BLaER1 treated with 17β-estradiol and CSF1 and Interleukin-3, amounts not matched to agents 10 nM and 100 nM (cell line): Measurements from ENCODE around the gene C4A.
"Not testable (repeated sequence)": the region's sequence is repeated elsewhere in the genome, so short reads cannot be mapped to it uniquely, and the experiment has no call there.

Source experiments
- H3K27ac ChIP-seq, 11 experiments: shearing (Covaris generic); formaldehyde crosslinking; 2 replicates each; pipeline ENCODE4 v1.8.1; 2022
- H3K27me3 ChIP-seq, 11 experiments: shearing (Covaris generic); formaldehyde crosslinking; 2 replicates each; pipeline ENCODE4 v1.8.1; 2022
- H3K36me3 ChIP-seq, 11 experiments: shearing (Covaris generic); formaldehyde crosslinking; 2 replicates each; pipeline ENCODE4 v1.8.1; 2022
- H3K4me1 ChIP-seq, 10 experiments: shearing (Covaris generic); formaldehyde crosslinking; 2 replicates each; pipeline ENCODE4 v1.8.1; 2022
- H3K4me2 ChIP-seq, 11 experiments: shearing (Covaris generic); formaldehyde crosslinking; 2 replicates each; pipeline ENCODE4 v1.8.1; 2022
- H3K4me3 ChIP-seq, 10 experiments: shearing (Covaris generic); formaldehyde crosslinking; 2 replicates each; pipeline ENCODE4 v1.8.1; 2022
- H3K9ac ChIP-seq, 11 experiments: shearing (Covaris generic); formaldehyde crosslinking; 2 replicates each; pipeline ENCODE4 v1.8.1; 2022
- H3K9me3 ChIP-seq, 11 experiments: shearing (Covaris generic); formaldehyde crosslinking; replicated peaks in 1 of 11; 2 replicates each; pipeline ENCODE4 v1.8.1; 2022
- H4K20me1 ChIP-seq, 11 experiments: shearing (Covaris generic); formaldehyde crosslinking; 2 replicates each; pipeline ENCODE4 v1.8.1; 2022
- Cebpa-rat ChIP-seq, 11 experiments: shearing (Covaris generic); IDR thresholded peaks; 2 replicates each; pipeline ENCODE4 v1.8.1; 2022

C4A gene

GRCh38 chr6:31981744-31982143, at the start of gene C4A:
C4A (plus strand) TSS chr6:31982057; CDS start chr6:31982108, 51 bp downstream.
- not testable (repeated sequence) for H3K9me3 ChIP-seq, H3K27me3 ChIP-seq, H4K20me1 ChIP-seq, H3K4me1 ChIP-seq, H3K27ac ChIP-seq, H3K4me3 ChIP-seq, H3K4me2 ChIP-seq, H3K9ac ChIP-seq
- peaks cover 0 to 21% (median 13%) of the 10 kb centered on the region in 11 experiments; a peak in 16 of 22 replicates for H3K36me3 ChIP-seq

- not testable (repeated sequence) for H3K27me3 ChIP-seq
Measured at GRCh38 chr6:31932137-31932536, 49.7 kb upstream of the C4A start.

GRCh38 chr6:31933537-31933936, 48.3 kb upstream of the C4A start:
- Histone ChIP-seq H3K27me3 (no peaks in the 10 kb centered on the region), H3K4me2 (no peak overlapping the region), H3K36me3 (no peaks in the 10 kb centered on the region), H3K4me3 (no peak overlapping the region), H3K9me3 (no peaks in the 10 kb centered on the region), H3K27ac (no peak overlapping the region), H3K4me1 (peaks cover 0 to 22% (median 10%) of the 10 kb centered on the region in 10 experiments; a peak in 9 of 20 replicates), H4K20me1 (no peaks in the 10 kb centered on the region), H3K9ac (no peak overlapping the region)
- no peak for TF ChIP-seq Cebpa-rat (IDR thresholded peaks at IDR 0.05)

More at GRCh38 chr6:31932137-31932536, 49.7 kb upstream of the C4A start:
- H3K9me3 ChIP-seq, H3K4me3 ChIP-seq, H3K27ac ChIP-seq, H3K4me2 ChIP-seq, H3K9ac ChIP-seq, H3K36me3 ChIP-seq, H4K20me1 ChIP-seq: not testable (repeated sequence)
- H3K4me1 ChIP-seq = peaks cover 0 to 23% (median 10%) of the 10 kb centered on the region in 10 experiments; a peak in 11 of 20 replicates

- TF ChIP-seq Cebpa-rat (IDR thresholded peaks at IDR 0.05) = no peak
- peak overlapping the region in 5 of 11 experiments; percentile 13 to 32 (median 20); a peak in 2 of 22 replicates for H3K4me2 ChIP-seq
- H3K36me3 ChIP-seq = no peaks in the 10 kb centered on the region
- H3K9ac ChIP-seq = no peak overlapping the region
- no peak overlapping the region for H3K4me3 ChIP-seq
- no peaks in the 10 kb centered on the region for H3K9me3 ChIP-seq
- no peaks in the 10 kb centered on the region for H3K27me3 ChIP-seq
- no peaks in the 10 kb centered on the region for H4K20me1 ChIP-seq
- no peak overlapping the region for H3K27ac ChIP-seq
- peaks cover 7 to 22% (median 10%) of the 10 kb centered on the region in 10 experiments; a peak in 17 of 20 replicates for H3K4me1 ChIP-seq
Measured at GRCh38 chr6:31935021-31935420, 46.8 kb upstream of the C4A start.

GRCh38 chr6:31935823-31936222, 46.0 kb upstream of the C4A start:
- H4K20me1 ChIP-seq = no peaks in the 10 kb centered on the region
- TF ChIP-seq Cebpa-rat (IDR thresholded peaks at IDR 0.05) = no peak
- no peak overlapping the region for H3K9ac ChIP-seq
- no peaks in the 10 kb centered on the region for H3K9me3 ChIP-seq
- no peak overlapping the region for H3K27ac ChIP-seq
- no peak overlapping the region for H3K4me3 ChIP-seq
- H3K27me3 ChIP-seq = no peaks in the 10 kb centered on the region
- H3K4me1 ChIP-seq = peaks cover 7 to 26% (median 17%) of the 10 kb centered on the region in 10 experiments; a peak in 17 of 20 replicates
- no peaks in the 10 kb centered on the region for H3K36me3 ChIP-seq
- H3K4me2 ChIP-seq = peak overlapping the region in 1 of 11 experiments; percentile 32; a peak in 2 of 22 replicates

GRCh38 chr6:31940256-31940664, 41.6 kb upstream of the C4A start:
- peak overlapping the region in 3 of 11 experiments; percentile 1 to 29 (median 2); a peak in 5 of 22 replicates for H3K9ac ChIP-seq
- H3K27me3 ChIP-seq = no peaks in the 10 kb centered on the region
- no peak for TF ChIP-seq Cebpa-rat (IDR thresholded peaks at IDR 0.05)
- no peak overlapping the region; a peak in 1 of 22 replicates for H3K27ac ChIP-seq
- peaks cover 4 to 32% (median 22%) of the 10 kb centered on the region in 10 experiments for H3K4me1 ChIP-seq
- H4K20me1 ChIP-seq = no peaks in the 10 kb centered on the region
- no peaks in the 10 kb centered on the region for H3K36me3 ChIP-seq
- peak overlapping the region in 8 of 11 experiments; percentile 31 to 76 (median 61); a peak in 16 of 22 replicates for H3K4me2 ChIP-seq
- H3K9me3 ChIP-seq = no peaks in the 10 kb centered on the region
- H3K4me3 ChIP-seq = no peak overlapping the region

- no peak overlapping the region for H3K27ac ChIP-seq
- TF ChIP-seq Cebpa-rat (IDR thresholded peaks at IDR 0.05) = no peak
Measured at GRCh38 chr6:31943742-31944141, 38.1 kb upstream of the C4A start.

GRCh38 chr6:31945154-31945506, 36.7 kb upstream of the C4A start:
- Histone ChIP-seq H3K4me1 (peaks cover 7 to 37% (median 20%) of the 10 kb centered on the region in 10 experiments), H3K9me3 (no peaks in the 10 kb centered on the region), H3K27me3 (no peaks in the 10 kb centered on the region), H3K36me3 (peaks cover 0 to 5% (median 2%) of the 10 kb centered on the region in 11 experiments; a peak in 6 of 22 replicates), H4K20me1 (no peaks in the 10 kb centered on the region), H3K4me3 (no peak overlapping the region), H3K9ac (peak overlapping the region in 1 of 11 experiments; percentile 12; a peak in 1 of 22 replicates), H3K27ac (no peak overlapping the region), H3K4me2 (peak overlapping the region in 7 of 11 experiments; percentile 0 to 82 (median 56); a peak in 9 of 22 replicates)
- no peak for TF ChIP-seq Cebpa-rat (IDR thresholded peaks at IDR 0.05)

More at GRCh38 chr6:31943742-31944141, 38.1 kb upstream of the C4A start:
- H3K4me2 ChIP-seq = no peak overlapping the region
- H3K9ac ChIP-seq = no peak overlapping the region
- H3K9me3 ChIP-seq = no peaks in the 10 kb centered on the region
- no peak overlapping the region for H3K4me3 ChIP-seq
- H3K27me3 ChIP-seq = no peaks in the 10 kb centered on the region
- H3K4me1 ChIP-seq = peaks cover 14 to 34% (median 22%) of the 10 kb centered on the region in 10 experiments
- no peaks in the 10 kb centered on the region for H4K20me1 ChIP-seq
- no peaks in the 10 kb centered on the region for H3K36me3 ChIP-seq

GRCh38 chr6:31945507-31946369, 36.1 kb upstream of the C4A start, which contains the start of gene CFB:
CFB (plus strand) TSS chr6:31946095; CDS start chr6:31946222, 127 bp downstream.
- H3K4me3 ChIP-seq = no peak within 1 kb of the TSS
- TF ChIP-seq Cebpa-rat (IDR thresholded peaks at IDR 0.05) = no peak
- H3K9ac ChIP-seq = peak within 1 kb of the TSS in 1 of 11 experiments; percentile 12; a peak in 1 of 22 replicates
- no peaks in the 10 kb centered on the region for H3K27me3 ChIP-seq
- H3K27ac ChIP-seq = peak within 1 kb of the TSS in 2 of 11 experiments; percentile 6 to 37; a peak in 3 of 22 replicates
- H4K20me1 ChIP-seq = no peaks in the 10 kb centered on the region
- H3K9me3 ChIP-seq = no peaks in the 10 kb centered on the region
- H3K4me2 ChIP-seq = peak within 1 kb of the TSS in 7 of 11 experiments; percentile 0 to 82 (median 56); a peak in 11 of 22 replicates
- peaks cover 0 to 11% (median 8%) of the 10 kb centered on the region in 11 experiments; a peak in 16 of 22 replicates for H3K36me3 ChIP-seq
- H3K4me1 ChIP-seq = peaks cover 1 to 31% (median 14%) of the 10 kb centered on the region in 10 experiments; a peak in 19 of 20 replicates
